Liver (tissue), 9 donors: ENCODE measurements around the gene TCTN2. TPM values are rescaled to one million over a fixed set of nuclear protein-coding genes. Genes with fewer than 3 reads are reported as not detected.

Source experiments
- DNase-seq: peaks from one replicate; pipeline ENCODE4 v3.0.0-alpha.2; 2017; ENCODE audit warnings: low spot score
- H3K27ac ChIP-seq, 2 donors: one replicate each; pipeline ENCODE4 v1.7.0; 2013; ENCODE audit warnings: inconsistent platforms in 2 of 2, low read length in 2 of 2, control low read depth in 1 of 2, low read depth in 1 of 2, mild to moderate bottlenecking in 1 of 2
- H3K27me3 ChIP-seq, 4 donors: one replicate each; pipeline versions ENCODE4 v1.6.1 to v1.7.0; 2013; ENCODE audit warnings: low read length in 3 of 4, inconsistent platforms in 1 of 4, mild to moderate bottlenecking in 1 of 4, moderate library complexity in 1 of 4; ENCODE audit not compliant: control insufficient read depth in 4 of 4, insufficient read depth in 4 of 4
- H3K36me3 ChIP-seq, 4 donors: one replicate each; pipeline versions ENCODE4 v1.6.1 to v1.7.0; 2013; ENCODE audit warnings: low read length in 3 of 4, mild to moderate bottlenecking in 3 of 4, low read depth in 1 of 4, moderate library complexity in 1 of 4; ENCODE audit not compliant: control insufficient read depth in 4 of 4, insufficient read depth in 3 of 4
- H3K4me1 ChIP-seq, 4 donors: one replicate each; pipeline versions ENCODE4 v1.6.1 to v1.7.0; 2013; ENCODE audit warnings: low read length in 3 of 4, mild to moderate bottlenecking in 3 of 4, moderate library complexity in 1 of 4; ENCODE audit not compliant: control insufficient read depth in 4 of 4, insufficient read depth in 4 of 4
- H3K4me3 ChIP-seq, 3 donors: one replicate each; pipeline versions ENCODE4 v1.6.1 to v1.7.0; 2013; ENCODE audit warnings: low read length in 3 of 3, control low read depth in 1 of 3, low read depth in 1 of 3, mild to moderate bottlenecking in 1 of 3
- H3K9ac ChIP-seq, 2 donors: one replicate each; pipeline ENCODE4 v1.7.0; 2013; ENCODE audit warnings: low read length in 2 of 2, mild to moderate bottlenecking in 2 of 2, moderate library complexity in 2 of 2, control low read depth in 1 of 2, low read depth in 1 of 2
- H3K9me3 ChIP-seq, 4 donors: one replicate each; pipeline versions ENCODE4 v1.6.1 to v1.7.0; 2013; ENCODE audit warnings: low read length in 3 of 4; ENCODE audit not compliant: control insufficient read depth in 4 of 4
- CTCF ChIP-seq: fragments of 150-350 bp; IDR thresholded peaks from 2 replicates; pipeline ENCODE4 v1.5.1; 2017; ENCODE audit warnings: improper control_type of control experiment, low read depth, low read length; ENCODE audit not compliant: missing input control
- EGR1 ChIP-seq, 2 donors: IDR thresholded peaks; 2 replicates each; pipeline ENCODE4 v1.6.1; 2016 to 2018; ENCODE audit warnings: antibody characterized with exemption in 2 of 2, low read depth in 2 of 2
- FOXA1 ChIP-seq: IDR thresholded peaks from 2 replicates; pipeline ENCODE4 v1.6.1; 2016; ENCODE audit warnings: antibody characterized with exemption
- HNF4A ChIP-seq, 2 donors: conservative IDR thresholded peaks; 2 replicates each; pipeline ENCODE4 v1.6.1; 2016; ENCODE audit warnings: antibody characterized with exemption in 2 of 2, mild to moderate bottlenecking in 2 of 2
- HNF4G ChIP-seq: IDR thresholded peaks from 2 replicates; pipeline ENCODE4 v1.6.1; 2016; ENCODE audit warnings: antibody characterized with exemption
- JUND ChIP-seq, 2 donors: IDR thresholded peaks; 2 replicates each; pipeline ENCODE4 v1.6.1; 2016; ENCODE audit warnings: antibody characterized with exemption in 2 of 2
- NR2F2 ChIP-seq: IDR thresholded peaks from 2 replicates; pipeline ENCODE4 v1.6.1; 2016; ENCODE audit warnings: antibody characterized with exemption
- RXRA ChIP-seq, 2 donors: IDR thresholded peaks; 2 replicates each; pipeline ENCODE4 v1.6.1; 2017 to 2018; ENCODE audit warnings: antibody characterized with exemption in 2 of 2, mild to moderate bottlenecking in 1 of 2
- SP1 ChIP-seq: IDR thresholded peaks from 2 replicates; pipeline ENCODE4 v1.6.1; 2018; ENCODE audit warnings: antibody characterized with exemption, mild to moderate bottlenecking
- TAF1 ChIP-seq: conservative IDR thresholded peaks from 2 replicates; pipeline ENCODE4 v1.6.1; 2016; ENCODE audit warnings: antibody characterized with exemption, mild to moderate bottlenecking
- WGBS: extraction: QIAGEN DNeasy Blood & Tissue Kit; methylation state at CpG from one replicate; pipeline ENCODE4 v1.1.7; 2013; 5-methylcytosine and 5-hydroxymethylcytosine counted together
- polyA plus RNA-seq, 2 donors: library from polyadenylated mRNA; stranded (reverse) in 1 of 2; unstranded in 1 of 2; fragments of 200-250 nt in 1 of 2; fragments of >200 nt in 1 of 2; fragmentation: Nextera tagmentation in 1 of 2; extraction: Ambion mirVana in 1 of 2; gene quantifications; one replicate each; pipeline versions ENCODE4 v1.2.1 to v1.2.3, GENCODE V29; 2013 to 2015
- total RNA-seq, 2 donors: library from RNA; depleted of rRNA; stranded (reverse); fragments of >200 nt; gene quantifications; one replicate each; pipeline ENCODE4 v1.2.3, GENCODE V29; 2014
- TF ChIP-seq, protein P1 (sequence below): IDR thresholded peaks from 2 replicates; pipeline ENCODE4 v1.6.1; 2016; ENCODE audit warnings: antibody characterized with exemption
- TF ChIP-seq, protein P2 (sequence below): IDR thresholded peaks from 2 replicates; pipeline ENCODE4 v1.6.1; 2016; ENCODE audit warnings: antibody characterized with exemption
- TF ChIP-seq, protein P3 (sequence below): IDR thresholded peaks from 2 replicates; pipeline ENCODE4 v1.6.1; 2016; ENCODE audit warnings: antibody characterized with exemption, mild to moderate bottlenecking
- donor health status: healthy.
- donor health status: healthy.
- donor health status: healthy.
- donor health status: healthy.
- donor health status: healthy.

TCTN2 gene
- total and polyA plus RNA-seq, 4 donors: 0.38 to 1.9 (median 1.2) TPM

DNA sequence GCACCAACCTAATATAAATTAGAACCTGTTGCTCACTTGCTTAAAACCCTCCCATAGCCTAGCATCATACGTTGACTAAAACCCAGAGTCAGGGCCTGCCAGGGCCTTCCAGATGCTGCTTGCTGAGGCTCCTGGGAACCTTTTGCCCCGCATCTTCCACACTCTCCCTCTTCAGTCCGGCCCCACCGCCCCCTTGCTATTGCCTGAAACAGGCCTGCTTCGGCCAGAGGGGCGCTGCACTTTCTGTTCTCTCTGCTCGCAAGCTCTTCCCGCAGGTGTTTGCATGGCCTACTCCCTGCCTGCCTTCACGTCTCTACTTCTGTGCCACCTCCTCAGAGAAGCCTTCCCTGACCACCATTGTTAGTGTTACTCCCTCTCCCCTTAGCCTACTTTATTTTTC is 13.7 kb upstream of the TCTN2 start:
- 97% methylated on average over 9 of the region's 9 CpGs for WGBS
- no peaks in the 10 kb centered on the region for H3K4me1 ChIP-seq
- peaks cover 2 to 32% (median 15%) of the 10 kb centered on the region in 4 donors for H3K36me3 ChIP-seq
- H3K27me3 ChIP-seq: no peaks in the 10 kb centered on the region
- no peak overlapping the region for H3K27ac ChIP-seq
- no peak overlapping the region for H3K4me3 ChIP-seq
- H3K9me3 ChIP-seq: no peaks in the 10 kb centered on the region
- H3K9ac ChIP-seq: no peak overlapping the region
- TF ChIP-seq, protein P1, sequence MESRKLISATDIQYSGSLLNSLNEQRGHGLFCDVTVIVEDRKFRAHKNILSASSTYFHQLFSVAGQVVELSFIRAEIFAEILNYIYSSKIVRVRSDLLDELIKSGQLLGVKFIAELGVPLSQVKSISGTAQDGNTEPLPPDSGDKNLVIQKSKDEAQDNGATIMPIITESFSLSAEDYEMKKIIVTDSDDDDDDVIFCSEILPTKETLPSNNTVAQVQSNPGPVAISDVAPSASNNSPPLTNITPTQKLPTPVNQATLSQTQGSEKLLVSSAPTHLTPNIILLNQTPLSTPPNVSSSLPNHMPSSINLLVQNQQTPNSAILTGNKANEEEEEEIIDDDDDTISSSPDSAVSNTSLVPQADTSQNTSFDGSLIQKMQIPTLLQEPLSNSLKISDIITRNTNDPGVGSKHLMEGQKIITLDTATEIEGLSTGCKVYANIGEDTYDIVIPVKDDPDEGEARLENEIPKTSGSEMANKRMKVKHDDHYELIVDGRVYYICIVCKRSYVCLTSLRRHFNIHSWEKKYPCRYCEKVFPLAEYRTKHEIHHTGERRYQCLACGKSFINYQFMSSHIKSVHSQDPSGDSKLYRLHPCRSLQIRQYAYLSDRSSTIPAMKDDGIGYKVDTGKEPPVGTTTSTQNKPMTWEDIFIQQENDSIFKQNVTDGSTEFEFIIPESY: no peak
- TF ChIP-seq RXRA (IDR thresholded peaks at IDR 0.05) (no peak), HNF4A (conservative IDR thresholded peaks at IDR 0.05) (no peak), FOXA1 (no peak), TAF1 (no peak), JUND (IDR thresholded peaks at IDR 0.05) (no peak)
- TF ChIP-seq, protein P2, sequence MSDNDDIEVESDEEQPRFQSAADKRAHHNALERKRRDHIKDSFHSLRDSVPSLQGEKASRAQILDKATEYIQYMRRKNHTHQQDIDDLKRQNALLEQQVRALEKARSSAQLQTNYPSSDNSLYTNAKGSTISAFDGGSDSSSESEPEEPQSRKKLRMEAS: no peak
- DNase-seq: no peak

DNA sequence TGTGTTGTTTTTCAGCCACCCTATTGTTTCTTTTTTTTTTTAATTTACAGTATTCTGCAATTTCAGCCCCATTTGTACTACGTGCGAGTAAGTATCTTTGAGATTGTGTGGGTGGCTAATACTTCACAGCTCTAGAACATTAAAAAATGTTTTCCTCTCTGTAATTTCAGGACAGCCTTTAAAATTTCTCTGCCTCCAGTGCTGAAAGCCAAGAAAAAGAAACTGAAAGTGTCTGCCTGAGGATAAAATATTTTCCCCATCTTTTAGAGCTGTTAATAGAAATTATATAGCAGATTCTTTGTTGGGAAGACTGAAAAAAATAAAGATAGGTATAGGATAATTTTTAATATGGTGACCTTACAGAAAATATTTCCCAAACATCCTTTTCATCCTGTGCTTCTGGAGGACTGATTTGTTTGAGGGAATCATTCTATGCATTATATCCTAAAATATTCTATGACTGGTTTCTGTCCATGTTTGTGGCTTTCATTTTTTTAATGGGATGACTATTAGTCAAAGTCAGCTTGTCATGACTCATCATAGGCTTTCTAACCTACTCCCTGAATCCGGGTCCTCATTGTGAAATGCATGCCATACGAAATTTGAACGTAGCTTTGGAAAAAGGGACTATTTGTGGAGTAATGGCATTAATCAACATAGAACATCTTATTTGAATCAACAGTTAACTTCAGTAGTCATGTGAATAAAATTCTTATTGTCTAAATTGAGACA is 10.8 kb upstream of the TCTN2 start:
- TF ChIP-seq RXRA (IDR thresholded peaks at IDR 0.05): no peak
- no peak for TF ChIP-seq CTCF
- no peak for TF ChIP-seq HNF4G
- no peak for TF ChIP-seq SP1
- TF ChIP-seq EGR1 (IDR thresholded peaks at IDR 0.05; ENCODE audit: low read depth in 2 of 2): no peak
- no peak for TF ChIP-seq NR2F2
- TF ChIP-seq, protein P3, sequence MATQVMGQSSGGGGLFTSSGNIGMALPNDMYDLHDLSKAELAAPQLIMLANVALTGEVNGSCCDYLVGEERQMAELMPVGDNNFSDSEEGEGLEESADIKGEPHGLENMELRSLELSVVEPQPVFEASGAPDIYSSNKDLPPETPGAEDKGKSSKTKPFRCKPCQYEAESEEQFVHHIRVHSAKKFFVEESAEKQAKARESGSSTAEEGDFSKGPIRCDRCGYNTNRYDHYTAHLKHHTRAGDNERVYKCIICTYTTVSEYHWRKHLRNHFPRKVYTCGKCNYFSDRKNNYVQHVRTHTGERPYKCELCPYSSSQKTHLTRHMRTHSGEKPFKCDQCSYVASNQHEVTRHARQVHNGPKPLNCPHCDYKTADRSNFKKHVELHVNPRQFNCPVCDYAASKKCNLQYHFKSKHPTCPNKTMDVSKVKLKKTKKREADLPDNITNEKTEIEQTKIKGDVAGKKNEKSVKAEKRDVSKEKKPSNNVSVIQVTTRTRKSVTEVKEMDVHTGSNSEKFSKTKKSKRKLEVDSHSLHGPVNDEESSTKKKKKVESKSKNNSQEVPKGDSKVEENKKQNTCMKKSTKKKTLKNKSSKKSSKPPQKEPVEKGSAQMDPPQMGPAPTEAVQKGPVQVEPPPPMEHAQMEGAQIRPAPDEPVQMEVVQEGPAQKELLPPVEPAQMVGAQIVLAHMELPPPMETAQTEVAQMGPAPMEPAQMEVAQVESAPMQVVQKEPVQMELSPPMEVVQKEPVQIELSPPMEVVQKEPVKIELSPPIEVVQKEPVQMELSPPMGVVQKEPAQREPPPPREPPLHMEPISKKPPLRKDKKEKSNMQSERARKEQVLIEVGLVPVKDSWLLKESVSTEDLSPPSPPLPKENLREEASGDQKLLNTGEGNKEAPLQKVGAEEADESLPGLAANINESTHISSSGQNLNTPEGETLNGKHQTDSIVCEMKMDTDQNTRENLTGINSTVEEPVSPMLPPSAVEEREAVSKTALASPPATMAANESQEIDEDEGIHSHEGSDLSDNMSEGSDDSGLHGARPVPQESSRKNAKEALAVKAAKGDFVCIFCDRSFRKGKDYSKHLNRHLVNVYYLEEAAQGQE: no peak
- TF ChIP-seq, protein P2: no peak
- no peaks in the 10 kb centered on the region for H3K4me1 ChIP-seq
- peaks cover 0 to 30% (median 13%) of the 10 kb centered on the region in 4 donors for H3K36me3 ChIP-seq
- H3K4me3 ChIP-seq: no peak overlapping the region
- H3K9ac ChIP-seq: no peak overlapping the region
- no peak for DNase-seq
- 88% methylated on average over 5 of the region's 5 CpGs for WGBS
- H3K9me3 ChIP-seq: no peaks in the 10 kb centered on the region
- no peak overlapping the region for H3K27ac ChIP-seq
- H3K27me3 ChIP-seq: no peaks in the 10 kb centered on the region
